ENCODE data around the gene CA10. TPM values are rescaled to one million over a fixed set of nuclear protein-coding genes. Genes with fewer than 3 reads are reported as not detected.

Gene CA10
- total RNA-seq, 2 donors from 2014 or later, result not detected

- no peak overlapping the region for H3K4me3 ChIP-seq
- DNase-seq (ENCODE audit: low spot score), result no peak
- no peaks in the 10 kb centered on the region for H3K27me3 ChIP-seq (replicated peaks; ENCODE audit: insufficient read depth)
- no peak for TF ChIP-seq CTCF (IDR thresholded peaks at IDR 0.05)
- no peaks in the 10 kb centered on the region for H3K9me3 ChIP-seq
- H3K4me1 ChIP-seq (ENCODE audit: control insufficient read depth in 1 of 2, low read depth in 2 of 2), result no peaks in the 10 kb centered on the region
- H3K27ac ChIP-seq, result no peak overlapping the region
- no peak for ATAC-seq (ENCODE audit: insufficient number of reproducible peaks, low FRiP score, low read depth)
- no peaks in the 10 kb centered on the region for H3K36me3 ChIP-seq
Measured at GRCh38 chr17:51673070-51673469, 485.4 kb downstream of the CA10 start.

GRCh38 chr17:51672065-51672464 lies 486.4 kb downstream of the CA10 start:
- ATAC-seq (ENCODE audit: insufficient number of reproducible peaks, low FRiP score, low read depth), result no peak
- no peaks in the 10 kb centered on the region for H3K36me3 ChIP-seq

GRCh38 chr17:51670899-51671298 lies 487.6 kb downstream of the CA10 start:
- no peak for TF ChIP-seq CTCF (IDR thresholded peaks at IDR 0.05)
- no peaks in the 10 kb centered on the region for H3K27me3 ChIP-seq (replicated peaks; ENCODE audit: insufficient read depth)
- no peaks in the 10 kb centered on the region for H3K4me1 ChIP-seq (ENCODE audit: control insufficient read depth in 1 of 2, low read depth in 2 of 2)
- H3K36me3 ChIP-seq, result no peaks in the 10 kb centered on the region
- H3K27ac ChIP-seq, result no peak overlapping the region
- H3K9me3 ChIP-seq, result no peaks in the 10 kb centered on the region
- DNase-seq (ENCODE audit: low spot score), result no peak
- no peak overlapping the region for H3K4me3 ChIP-seq
- ATAC-seq (ENCODE audit: insufficient number of reproducible peaks, low FRiP score, low read depth), result no peak

More at GRCh38 chr17:51672065-51672464, 486.4 kb downstream of the CA10 start:
- Histone ChIP-seq H3K4me1 (ENCODE audit: control insufficient read depth in 1 of 2, low read depth in 2 of 2) (no peaks in the 10 kb centered on the region), H3K27ac (no peak overlapping the region), H3K9me3 (no peaks in the 10 kb centered on the region), H3K27me3 (replicated peaks; ENCODE audit: insufficient read depth) (no peaks in the 10 kb centered on the region), H3K4me3 (no peak overlapping the region)
- DNase-seq (ENCODE audit: low spot score), result no peak
- no peak for TF ChIP-seq CTCF (IDR thresholded peaks at IDR 0.05)

GRCh38 chr17:51668963-51669246 lies 489.6 kb downstream of the CA10 start:
- ATAC-seq (ENCODE audit: insufficient number of reproducible peaks, low FRiP score, low read depth) (no peak), DNase-seq (ENCODE audit: low spot score) (no peak)
- H3K27ac ChIP-seq, result no peak overlapping the region

GRCh38 chr17:51668155-51668962 lies 490.2 kb downstream of the CA10 start:
- no peaks in the 10 kb centered on the region for H3K4me1 ChIP-seq (ENCODE audit: control insufficient read depth in 1 of 2, low read depth in 2 of 2)

More at GRCh38 chr17:51668963-51669246, 489.6 kb downstream of the CA10 start:
- H3K27me3 ChIP-seq (replicated peaks; ENCODE audit: insufficient read depth), result no peaks in the 10 kb centered on the region
- H3K4me1 ChIP-seq (ENCODE audit: control insufficient read depth in 1 of 2, low read depth in 2 of 2), result no peaks in the 10 kb centered on the region
- H3K36me3 ChIP-seq, result no peaks in the 10 kb centered on the region
- no peak for TF ChIP-seq CTCF (IDR thresholded peaks at IDR 0.05)
- H3K9me3 ChIP-seq, result no peaks in the 10 kb centered on the region
- H3K4me3 ChIP-seq, result no peak overlapping the region

More at GRCh38 chr17:51668155-51668962, 490.2 kb downstream of the CA10 start:
- TF ChIP-seq CTCF (IDR thresholded peaks at IDR 0.05), result no peak
- ATAC-seq (ENCODE audit: insufficient number of reproducible peaks, low FRiP score, low read depth), result no peak
- no peaks in the 10 kb centered on the region for H3K27me3 ChIP-seq (replicated peaks; ENCODE audit: insufficient read depth)
- no peak for DNase-seq (ENCODE audit: low spot score)
- H3K27ac ChIP-seq, result no peak overlapping the region
- no peak overlapping the region for H3K4me3 ChIP-seq
- no peaks in the 10 kb centered on the region for H3K36me3 ChIP-seq
- no peaks in the 10 kb centered on the region for H3K9me3 ChIP-seq
